K562 (cell line): Measurements from ENCODE around the gene NES. TPM values are rescaled to one million over a fixed set of nuclear protein-coding genes. Genes with fewer than 3 reads are reported as not detected.

Experiments
- BRD9 ChIP-seq: fragments of 450-650 bp; IDR thresholded peaks from 2 replicates; pipeline ENCODE4 v1.6.1; 2018; ENCODE audit warnings: low read depth; ENCODE audit not compliant: partially characterized antibody
- CC2D1A ChIP-seq: fragments of 450-650 bp; IDR thresholded peaks from 2 replicates; pipeline ENCODE4 v1.6.1; 2017; ENCODE audit warnings: mild to moderate bottlenecking
- HCFC1 ChIP-seq: IDR thresholded peaks from 2 replicates; pipeline ENCODE4 v1.6.1; 2012; ENCODE audit warnings: low read depth, low read length, improper control_type of control experiment
- JUN ChIP-seq, 2 experiments: sonication (generic) in 1 of 2; formaldehyde crosslinking in 1 of 2; IDR thresholded peaks; 2 replicates each; pipeline versions ENCODE4 v1.6.1 to v1.8.0; 2012 to 2022; ENCODE audit warnings: borderline replicate concordance in 2 of 2, mild to moderate bottlenecking in 2 of 2, improper control_type of control experiment in 1 of 2, low read depth in 1 of 2, low read length in 1 of 2, missing genetic modification reagents in 1 of 2
- L3MBTL2 ChIP-seq: fragments of 450-650 bp; IDR thresholded peaks from 2 replicates; pipeline ENCODE4 v1.6.1; 2016; ENCODE audit warnings: mild to moderate bottlenecking, moderate library complexity
- MYC ChIP-seq, 2 experiments: fragments of 250-450 bp in 1 of 2; sonication (Bioruptor Pico) in 1 of 2; IDR thresholded peaks; 2 replicates each; pipeline versions ENCODE4 v1.5.1 to v1.6.1; 2012 to 2021; ENCODE audit warnings: low read depth in 2 of 2, borderline replicate concordance in 1 of 2, improper control_type of control experiment in 1 of 2, low read length in 1 of 2, mild to moderate bottlenecking in 1 of 2, moderate library complexity in 1 of 2
- NCOA2 ChIP-seq, 2 experiments: fragments of 450-650 bp; IDR thresholded peaks; 2 replicates each; pipeline ENCODE4 v1.6.1; 2018; ENCODE audit warnings: mild to moderate bottlenecking in 2 of 2, moderate library complexity in 1 of 2; ENCODE audit not compliant: partially characterized antibody in 2 of 2
- NFRKB ChIP-seq: fragments of 450-650 bp; IDR thresholded peaks from 2 replicates; pipeline ENCODE4 v1.6.1; 2016; ENCODE audit warnings: low read depth
- NR4A1 ChIP-seq, 2 experiments: fragments of 250-450 bp in 1 of 2; fragments of 450-650 bp in 1 of 2; sonication (Bioruptor Pico) in 1 of 2; IDR thresholded peaks; 2 replicates each; pipeline versions ENCODE4 v1.4.0 to v1.6.1; 2016 to 2020; ENCODE audit warnings: mild to moderate bottlenecking in 2 of 2, missing compliant biosample characterization in 1 of 2, missing genetic modification characterization in 1 of 2, moderate library complexity in 1 of 2
- RB1 ChIP-seq: fragments of 450-650 bp; IDR thresholded peaks from 2 replicates; pipeline ENCODE4 v1.6.1; 2017; ENCODE audit warnings: low read depth, mild to moderate bottlenecking
- XRCC5 ChIP-seq: fragments of 200-400 bp; formaldehyde crosslinking; IDR thresholded peaks from 2 replicates; pipeline ENCODE4 v1.6.1; 2017; ENCODE audit warnings: low read depth, mild to moderate bottlenecking, low read length
- ZNF24 ChIP-seq: fragments of 450-650 bp; IDR thresholded peaks from 2 replicates; pipeline ENCODE4 v1.6.1; 2016
- polyA plus RNA-seq, 8 experiments: library from polyadenylated mRNA; depleted of rRNA in 4 of 8; stranded (reverse) in 5 of 8; unstranded in 3 of 8; fragments of >200 nt; fragmentation: Nextera tagmentation in 2 of 8; fragmentation: Illumina TruSeq in 1 of 8; extraction: Ambion mirVana in 2 of 8; extraction: Trizol in 1 of 8; gene quantifications; 2 replicates each; pipeline versions ENCODE4 v1.2.1 to v1.2.3, GENCODE V29; 2011 to 2014; ENCODE audit warnings: inconsistent platforms in 1 of 8, missing spikeins in 1 of 8
- total RNA-seq, 7 experiments: library from RNA; depleted of rRNA in 6 of 7; stranded (reverse); fragments of >200 nt in 6 of 7; fragmentation: Illumina TruSeq in 2 of 7; extraction: Trizol in 2 of 7; gene quantifications; 2 replicates each; pipeline versions ENCODE4 v1.2.1 to v1.2.3, GENCODE V29; 2011 to 2021; ENCODE audit warnings: low replicate concordance in 1 of 7
- TF ChIP-seq, protein P1 (sequence below): conservative IDR thresholded peaks from 2 replicates; pipeline ENCODE4 v1.6.1; 2011; ENCODE audit warnings: low read depth, mild to moderate bottlenecking, low read length; ENCODE audit not compliant: control insufficient read depth
- TF ChIP-seq, protein P2 (sequence below): sonication (generic); IDR thresholded peaks from 2 replicates; pipeline ENCODE4 v1.6.1; 2016
- TF ChIP-seq, protein P3 (sequence below), 2 experiments: IDR thresholded peaks; 2 replicates each; pipeline ENCODE4 v1.6.1; 2012; ENCODE audit warnings: improper control_type of control experiment in 2 of 2, low read depth in 2 of 2, low read length in 2 of 2, borderline replicate concordance in 1 of 2
- TF ChIP-seq, protein P4 (sequence below): sonication (generic); formaldehyde crosslinking; IDR thresholded peaks from 2 replicates; pipeline ENCODE4 v1.8.0; 2022; ENCODE audit warnings: missing genetic modification reagents, mild to moderate bottlenecking, moderate library complexity, borderline replicate concordance
- TF ChIP-seq, protein P5 (sequence below): fragments of 450-650 bp; IDR thresholded peaks from 2 replicates; pipeline ENCODE4 v1.6.1; 2014; ENCODE audit warnings: low read depth, mild to moderate bottlenecking, moderate library complexity, borderline replicate concordance

The NES gene
- total and polyA plus RNA-seq, 9 of the 15 experiments (the other 6 are each of a cell fraction or from before 2014, with no cell fraction given) = 0.10 to 8.6 (median 4.2) TPM

DNA sequence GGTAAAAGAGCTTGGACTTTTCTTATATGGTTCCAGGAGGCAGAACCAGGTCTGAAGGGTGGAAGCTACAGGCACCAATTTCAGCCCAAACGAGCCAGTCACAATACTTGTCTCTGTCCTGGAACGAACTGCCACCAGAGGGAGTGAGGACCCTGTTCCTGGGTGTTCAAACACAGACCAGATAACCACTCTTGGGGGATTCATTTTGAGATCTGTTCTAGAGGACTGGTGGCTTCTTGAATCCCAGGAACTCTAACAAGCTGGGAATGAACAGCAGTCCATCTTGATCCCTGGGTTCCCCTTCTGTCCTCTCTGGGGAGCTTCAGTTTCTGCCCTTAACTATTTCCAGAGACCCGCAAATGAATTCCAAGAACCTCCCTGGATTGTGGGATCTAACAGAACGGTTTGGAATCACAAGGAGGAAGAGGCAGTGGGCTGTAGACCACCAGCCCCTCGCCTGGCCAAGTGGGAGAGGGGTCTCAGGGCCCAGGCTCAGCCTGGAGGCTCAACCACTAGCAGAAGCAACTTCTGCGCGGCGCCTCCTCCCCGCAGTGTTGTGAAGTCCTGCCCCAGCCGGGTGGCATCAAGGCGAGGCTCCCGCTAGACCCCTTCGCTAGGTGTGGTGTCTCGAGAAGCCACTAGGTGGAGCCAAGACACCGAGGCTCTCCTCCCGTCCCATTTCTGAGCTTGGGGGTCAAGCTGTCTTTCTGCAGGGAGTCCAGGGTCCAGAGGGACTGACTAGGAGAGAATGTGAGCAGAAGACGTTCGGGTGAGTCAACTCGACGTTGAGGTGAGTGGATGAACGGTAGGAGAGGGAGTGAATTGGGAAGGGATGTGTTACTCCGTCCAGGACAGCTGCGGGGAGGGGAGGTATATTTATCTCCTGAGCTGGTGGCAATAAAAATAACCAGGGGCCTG lies 12.1 kb upstream of the NES start (continued):
- TF ChIP-seq, protein P1, sequence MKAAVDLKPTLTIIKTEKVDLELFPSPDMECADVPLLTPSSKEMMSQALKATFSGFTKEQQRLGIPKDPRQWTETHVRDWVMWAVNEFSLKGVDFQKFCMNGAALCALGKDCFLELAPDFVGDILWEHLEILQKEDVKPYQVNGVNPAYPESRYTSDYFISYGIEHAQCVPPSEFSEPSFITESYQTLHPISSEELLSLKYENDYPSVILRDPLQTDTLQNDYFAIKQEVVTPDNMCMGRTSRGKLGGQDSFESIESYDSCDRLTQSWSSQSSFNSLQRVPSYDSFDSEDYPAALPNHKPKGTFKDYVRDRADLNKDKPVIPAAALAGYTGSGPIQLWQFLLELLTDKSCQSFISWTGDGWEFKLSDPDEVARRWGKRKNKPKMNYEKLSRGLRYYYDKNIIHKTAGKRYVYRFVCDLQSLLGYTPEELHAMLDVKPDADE = no peak
- TF ChIP-seq NFRKB (no peak), XRCC5 (0 out of 2 replicates have a peak, but pooled peaks have one; percentile 64), MYC (IDR thresholded peaks at IDR 0.05; ENCODE audit: low read depth, low read length) (peak; percentile 27; the same call in 1 of the 2 replicates), MYC (CRISPR knock-in tag; IDR thresholded peaks at IDR 0.05; ENCODE audit: borderline replicate concordance, low read depth) (no peak), L3MBTL2 (peak; percentile 55), JUN (IDR thresholded peaks at IDR 0.05; ENCODE audit: borderline replicate concordance, low read depth, low read length) (0 out of 2 replicates have a peak, but pooled peaks have one; percentile 15), JUN (CRISPR knock-in tag; IDR thresholded peaks at IDR 0.05; ENCODE audit: borderline replicate concordance) (no peak), BRD9 (peak; percentile 66), ZNF24 (peak; percentile 30; the same call in 1 of the 2 replicates), NCOA2 (IDR thresholded peaks at IDR 0.05; ENCODE audit: partially characterized antibody in 2 of 2) (no peak), HCFC1 (0 out of 2 replicates have a peak, but pooled peaks have one; percentile 11), NR4A1 (CRISPR knock-in tag; IDR thresholded peaks at IDR 0.05) (0 out of 2 replicates have a peak, but pooled peaks have one; percentile 21), NR4A1 (tag; IDR thresholded peaks at IDR 0.05) (no peak), CC2D1A (peak; percentile 85), RB1 (peak; percentile 75; the same call in 1 of the 2 replicates)
- TF ChIP-seq, protein P2, sequence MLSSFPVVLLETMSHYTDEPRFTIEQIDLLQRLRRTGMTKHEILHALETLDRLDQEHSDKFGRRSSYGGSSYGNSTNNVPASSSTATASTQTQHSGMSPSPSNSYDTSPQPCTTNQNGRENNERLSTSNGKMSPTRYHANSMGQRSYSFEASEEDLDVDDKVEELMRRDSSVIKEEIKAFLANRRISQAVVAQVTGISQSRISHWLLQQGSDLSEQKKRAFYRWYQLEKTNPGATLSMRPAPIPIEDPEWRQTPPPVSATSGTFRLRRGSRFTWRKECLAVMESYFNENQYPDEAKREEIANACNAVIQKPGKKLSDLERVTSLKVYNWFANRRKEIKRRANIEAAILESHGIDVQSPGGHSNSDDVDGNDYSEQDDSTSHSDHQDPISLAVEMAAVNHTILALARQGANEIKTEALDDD = 0 out of 2 replicates have a peak, but pooled peaks have one; percentile 24
- TF ChIP-seq, protein P3, sequence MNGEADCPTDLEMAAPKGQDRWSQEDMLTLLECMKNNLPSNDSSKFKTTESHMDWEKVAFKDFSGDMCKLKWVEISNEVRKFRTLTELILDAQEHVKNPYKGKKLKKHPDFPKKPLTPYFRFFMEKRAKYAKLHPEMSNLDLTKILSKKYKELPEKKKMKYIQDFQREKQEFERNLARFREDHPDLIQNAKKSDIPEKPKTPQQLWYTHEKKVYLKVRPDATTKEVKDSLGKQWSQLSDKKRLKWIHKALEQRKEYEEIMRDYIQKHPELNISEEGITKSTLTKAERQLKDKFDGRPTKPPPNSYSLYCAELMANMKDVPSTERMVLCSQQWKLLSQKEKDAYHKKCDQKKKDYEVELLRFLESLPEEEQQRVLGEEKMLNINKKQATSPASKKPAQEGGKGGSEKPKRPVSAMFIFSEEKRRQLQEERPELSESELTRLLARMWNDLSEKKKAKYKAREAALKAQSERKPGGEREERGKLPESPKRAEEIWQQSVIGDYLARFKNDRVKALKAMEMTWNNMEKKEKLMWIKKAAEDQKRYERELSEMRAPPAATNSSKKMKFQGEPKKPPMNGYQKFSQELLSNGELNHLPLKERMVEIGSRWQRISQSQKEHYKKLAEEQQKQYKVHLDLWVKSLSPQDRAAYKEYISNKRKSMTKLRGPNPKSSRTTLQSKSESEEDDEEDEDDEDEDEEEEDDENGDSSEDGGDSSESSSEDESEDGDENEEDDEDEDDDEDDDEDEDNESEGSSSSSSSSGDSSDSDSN (IDR thresholded peaks at IDR 0.05; ENCODE audit: borderline replicate concordance in 1 of 2, low read depth in 2 of 2, low read length in 2 of 2) = 0 out of 4 replicates have a peak, but pooled peaks of 1 of the 2 experiments have one; percentile 43
- TF ChIP-seq, protein P4, sequence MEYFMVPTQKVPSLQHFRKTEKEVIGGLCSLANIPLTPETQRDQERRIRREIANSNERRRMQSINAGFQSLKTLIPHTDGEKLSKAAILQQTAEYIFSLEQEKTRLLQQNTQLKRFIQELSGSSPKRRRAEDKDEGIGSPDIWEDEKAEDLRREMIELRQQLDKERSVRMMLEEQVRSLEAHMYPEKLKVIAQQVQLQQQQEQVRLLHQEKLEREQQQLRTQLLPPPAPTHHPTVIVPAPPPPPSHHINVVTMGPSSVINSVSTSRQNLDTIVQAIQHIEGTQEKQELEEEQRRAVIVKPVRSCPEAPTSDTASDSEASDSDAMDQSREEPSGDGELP (CRISPR knock-in tag) = peak; percentile 81
- TF ChIP-seq, protein P5, sequence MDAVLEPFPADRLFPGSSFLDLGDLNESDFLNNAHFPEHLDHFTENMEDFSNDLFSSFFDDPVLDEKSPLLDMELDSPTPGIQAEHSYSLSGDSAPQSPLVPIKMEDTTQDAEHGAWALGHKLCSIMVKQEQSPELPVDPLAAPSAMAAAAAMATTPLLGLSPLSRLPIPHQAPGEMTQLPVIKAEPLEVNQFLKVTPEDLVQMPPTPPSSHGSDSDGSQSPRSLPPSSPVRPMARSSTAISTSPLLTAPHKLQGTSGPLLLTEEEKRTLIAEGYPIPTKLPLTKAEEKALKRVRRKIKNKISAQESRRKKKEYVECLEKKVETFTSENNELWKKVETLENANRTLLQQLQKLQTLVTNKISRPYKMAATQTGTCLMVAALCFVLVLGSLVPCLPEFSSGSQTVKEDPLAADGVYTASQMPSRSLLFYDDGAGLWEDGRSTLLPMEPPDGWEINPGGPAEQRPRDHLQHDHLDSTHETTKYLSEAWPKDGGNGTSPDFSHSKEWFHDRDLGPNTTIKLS = 0 out of 2 replicates have a peak, but pooled peaks have one; percentile 35
